Measurements from ENCODE around the gene ADM5.

Gene ADM5

DNA sequence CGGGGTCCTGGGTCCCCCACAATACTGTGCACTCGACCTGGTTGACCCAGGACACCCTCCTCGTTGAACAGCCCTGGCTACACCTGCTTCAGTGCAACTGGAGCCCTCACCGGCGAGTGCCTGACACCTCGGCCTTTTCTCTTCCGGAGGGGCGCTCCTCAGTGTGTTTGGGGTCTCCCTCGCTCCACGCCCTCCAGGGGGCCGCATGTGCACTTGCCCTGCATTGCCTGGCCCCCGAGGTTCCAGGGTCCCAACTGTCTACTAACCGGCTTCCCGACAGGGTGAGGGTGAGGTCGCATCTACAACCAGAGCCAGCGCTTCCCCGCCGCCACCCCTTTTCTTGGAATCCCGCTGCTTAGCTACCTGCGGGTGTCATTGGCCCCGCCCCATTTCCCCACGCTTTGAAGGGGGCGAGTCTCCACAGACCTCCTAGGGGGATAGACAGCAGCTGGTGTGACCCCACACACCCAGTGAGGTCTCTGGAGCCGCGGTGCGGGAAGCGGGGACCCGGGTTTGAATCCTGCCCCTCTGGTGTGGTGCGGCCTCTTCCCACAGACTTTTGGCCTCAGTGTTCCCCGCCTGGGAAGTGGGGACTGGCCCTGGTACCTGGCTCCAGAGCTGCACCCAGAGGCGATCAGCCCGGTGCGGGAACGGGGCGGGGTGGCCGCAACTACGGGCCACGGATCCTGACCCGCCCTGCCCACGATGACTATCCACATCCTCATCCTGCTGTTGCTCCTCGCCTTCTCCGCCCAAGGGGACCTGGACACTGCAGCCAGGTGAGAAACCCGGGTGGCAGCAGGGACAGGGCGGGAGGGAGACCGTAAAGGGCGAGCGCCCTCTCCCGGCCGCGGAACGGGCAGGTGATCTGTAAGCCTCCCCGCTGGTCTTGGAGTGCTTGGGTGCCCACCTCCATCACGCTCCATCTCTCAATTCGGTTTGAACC is at the start of gene ADM5:
Gene ADM5 (plus strand): TSS at position 462 of the 946 bp plus-strand sequence. CDS start 244 bp downstream, at position 706.
- Mint-ChIP-seq H3K36me3 (no peaks in the 10 kb centered on the region), H3K27ac (peak within 1 kb of the TSS; percentile 72), H3K9me3 (ENCODE audit: low read depth) (no peaks in the 10 kb centered on the region), H3K4me3 (peak within 1 kb of the TSS; percentile 87), H3K27me3 (peaks cover 2% of the 10 kb centered on the region), H3K4me1 (ENCODE audit: low read depth) (peaks cover 32% of the 10 kb centered on the region)

- H3K9me3 Mint-ChIP-seq (ENCODE audit: low read depth), result no peaks in the 10 kb centered on the region
Observed at GRCh38 chr19:49640113-49640898, 49.1 kb upstream of the ADM5 start, which contains the start of gene RRAS. TSS of gene RRAS (minus strand) at chr19:49640143. CDS start at chr19:49640098, 45 bp downstream.

DNA sequence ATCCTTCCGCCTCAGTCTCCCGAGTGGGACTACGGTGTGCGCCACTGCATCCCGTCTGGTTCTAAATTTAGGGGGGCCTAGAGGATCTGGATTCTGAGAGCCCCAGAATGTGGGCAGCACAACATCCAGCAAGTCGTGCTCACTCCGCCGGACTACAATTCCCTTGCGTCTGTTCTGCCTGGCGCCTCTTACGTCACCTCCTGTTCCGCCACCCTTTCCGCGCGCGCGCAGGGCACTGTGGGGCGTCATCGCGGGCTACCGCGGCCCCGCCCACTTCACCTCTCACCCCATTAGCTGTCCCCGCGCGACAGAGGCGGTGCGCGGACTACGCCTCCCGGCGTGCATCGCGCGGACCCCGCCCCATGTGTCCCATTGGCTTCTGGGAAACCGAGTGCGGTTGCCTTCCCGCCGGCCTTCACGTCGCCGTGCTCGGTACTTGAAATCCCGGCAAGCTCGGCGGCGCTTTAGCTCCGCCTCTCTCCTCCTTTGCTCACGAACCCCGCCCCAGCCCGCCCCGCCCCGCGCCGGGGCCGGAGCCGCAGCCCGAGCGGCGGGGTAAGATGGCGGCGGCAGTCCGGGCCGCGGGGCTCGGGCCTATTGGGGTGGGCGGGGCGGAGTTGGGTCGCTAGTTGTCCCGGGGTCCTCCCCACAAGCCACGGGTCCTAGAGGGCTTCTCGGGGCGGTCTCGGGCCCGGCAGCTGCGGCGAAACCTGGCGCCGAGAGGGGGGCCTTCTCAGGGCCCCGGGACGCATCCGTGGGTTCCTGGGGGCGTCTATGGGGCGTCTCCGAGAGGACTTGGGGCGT is 47.5 kb upstream of the ADM5 start, which contains the start of gene SCAF1:
Gene SCAF1 (plus strand): TSS at position 522 of the 804 bp plus-strand sequence. CDS start 2,818 bp downstream, outside the sequence.
- Mint-ChIP-seq H3K36me3 (no peaks in the 10 kb centered on the region), H3K4me3 (peak within 1 kb of the TSS; percentile 97), H3K4me1 (ENCODE audit: low read depth) (peaks cover 50% of the 10 kb centered on the region), H3K27ac (peak within 1 kb of the TSS; percentile 98), H3K9me3 (ENCODE audit: low read depth) (no peaks in the 10 kb centered on the region), H3K27me3 (no peaks in the 10 kb centered on the region)

More at GRCh38 chr19:49640113-49640898, 49.1 kb upstream of the ADM5 start, which contains the start of gene RRAS:
- Mint-ChIP-seq H3K27ac (peak within 1 kb of the TSS; percentile 98), H3K27me3 (no peaks in the 10 kb centered on the region), H3K4me3 (peak within 1 kb of the TSS; percentile 97), H3K4me1 (ENCODE audit: low read depth) (peaks cover 48% of the 10 kb centered on the region), H3K36me3 (no peaks in the 10 kb centered on the region)

DNA sequence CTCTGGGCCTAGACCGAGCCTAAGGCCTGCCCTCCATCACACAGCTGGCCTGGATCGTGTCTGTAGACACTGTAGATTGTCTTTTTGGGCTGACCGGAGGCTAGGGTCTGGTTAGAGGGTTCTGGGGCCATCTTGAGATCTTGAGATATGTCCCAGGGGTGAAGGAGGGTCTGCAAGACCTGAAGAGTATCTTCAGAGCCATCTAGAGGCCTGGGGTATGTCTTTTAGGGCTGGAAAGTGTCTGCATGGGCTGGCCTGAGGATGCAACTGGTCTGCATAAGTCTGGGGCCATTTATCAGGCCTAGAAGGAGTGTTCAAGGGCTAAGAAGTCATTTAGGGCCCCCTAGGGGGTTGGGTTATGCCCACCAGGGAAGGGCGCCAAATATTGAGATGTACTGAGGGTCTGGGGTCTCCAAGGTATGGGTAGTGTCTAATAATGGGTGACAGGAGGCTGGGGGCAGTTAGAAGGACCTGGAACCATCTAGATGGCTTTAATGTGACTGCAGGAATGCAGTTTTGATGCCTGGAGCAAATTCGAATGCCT is 46.8 kb upstream of the ADM5 start:
- Mint-ChIP-seq H3K36me3 (no peaks in the 10 kb centered on the region), H3K27me3 (no peaks in the 10 kb centered on the region), H3K4me1 (ENCODE audit: low read depth) (peaks cover 50% of the 10 kb centered on the region), H3K4me3 (peak overlapping the region; percentile 97), H3K27ac (peak overlapping the region; percentile 93), H3K9me3 (ENCODE audit: low read depth) (no peaks in the 10 kb centered on the region)

GRCh38 chr19:49643466-49643865 is 45.9 kb upstream of the ADM5 start:
- Mint-ChIP-seq H3K36me3 (no peaks in the 10 kb centered on the region), H3K27me3 (no peaks in the 10 kb centered on the region), H3K4me1 (ENCODE audit: low read depth) (peaks cover 44% of the 10 kb centered on the region), H3K9me3 (ENCODE audit: low read depth) (no peaks in the 10 kb centered on the region), H3K4me3 (peak overlapping the region; percentile 97), H3K27ac (peak overlapping the region; percentile 84)

DNA sequence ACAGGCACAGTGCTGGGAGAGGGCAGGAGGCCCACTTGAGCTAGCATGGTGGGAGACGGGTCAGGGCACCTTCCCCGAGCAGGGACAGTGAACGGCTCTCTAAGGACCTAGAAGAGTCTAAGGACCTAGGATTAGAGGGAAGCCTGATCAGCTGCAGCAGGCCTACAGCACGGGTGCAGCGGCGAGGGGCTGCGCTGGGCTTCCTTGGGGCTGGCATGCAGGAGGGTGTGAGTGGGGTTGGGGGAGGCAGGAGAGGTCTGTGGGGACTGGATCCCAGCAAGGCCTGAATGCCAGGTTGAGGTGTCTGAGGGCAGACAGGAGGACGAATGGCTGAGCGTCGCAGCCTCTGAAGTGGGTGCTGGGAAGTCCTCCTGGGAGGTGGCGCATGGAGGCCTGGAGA is 43.8 kb upstream of the ADM5 start:
- H3K36me3 Mint-ChIP-seq, result no peaks in the 10 kb centered on the region
- H3K9me3 Mint-ChIP-seq (ENCODE audit: low read depth), result no peaks in the 10 kb centered on the region
- no peaks in the 10 kb centered on the region for H3K27me3 Mint-ChIP-seq
- no peak overlapping the region for H3K27ac Mint-ChIP-seq
- no peak overlapping the region for H3K4me3 Mint-ChIP-seq
- H3K4me1 Mint-ChIP-seq (ENCODE audit: low read depth), result peaks cover 30% of the 10 kb centered on the region

DNA sequence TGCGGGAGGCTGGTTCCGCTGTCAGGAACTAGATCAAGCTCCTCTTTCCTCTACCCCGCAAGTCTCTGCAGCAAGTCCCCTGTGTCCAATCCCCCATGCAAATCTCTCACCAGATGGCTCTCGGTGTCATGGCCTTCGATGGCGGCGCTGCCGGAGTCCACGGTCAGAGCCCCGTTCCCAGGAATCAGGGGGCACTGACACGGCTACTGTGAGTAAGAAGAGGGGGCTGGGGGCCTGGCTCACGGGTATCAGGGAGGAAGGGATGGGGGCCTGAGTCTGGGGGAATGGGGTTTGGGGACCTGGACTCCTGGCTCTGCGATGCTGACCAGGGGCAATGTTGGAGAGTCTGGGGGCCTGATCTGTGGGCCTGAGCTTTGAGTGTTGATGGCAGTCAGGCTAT is 43.4 kb upstream of the ADM5 start:
- no peak overlapping the region for H3K4me3 Mint-ChIP-seq
- no peak overlapping the region for H3K27ac Mint-ChIP-seq
- peaks cover 27% of the 10 kb centered on the region for H3K4me1 Mint-ChIP-seq (ENCODE audit: low read depth)
- no peaks in the 10 kb centered on the region for H3K27me3 Mint-ChIP-seq
- no peaks in the 10 kb centered on the region for H3K36me3 Mint-ChIP-seq
- no peaks in the 10 kb centered on the region for H3K9me3 Mint-ChIP-seq (ENCODE audit: low read depth)

DNA sequence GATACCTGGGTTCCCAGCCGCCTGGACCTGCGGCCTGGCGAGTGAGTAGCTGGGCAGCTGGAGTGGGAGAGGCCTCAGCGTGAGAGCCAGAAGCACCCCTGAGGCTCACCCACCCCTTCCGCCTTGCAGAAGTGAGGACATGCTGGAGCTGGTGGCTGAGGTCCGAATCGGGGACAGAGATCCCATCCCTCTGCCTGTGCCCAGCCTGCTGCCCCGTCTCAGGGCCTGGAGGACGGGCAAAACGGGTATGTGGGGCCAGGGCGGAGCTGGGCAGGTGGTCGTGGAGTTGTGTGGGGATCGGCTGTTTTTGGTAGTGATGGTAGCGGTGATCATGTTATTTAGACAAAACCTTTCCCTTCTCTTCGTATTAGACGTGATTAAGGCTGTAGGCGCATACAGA is 42.8 kb upstream of the ADM5 start:
- peaks cover 26% of the 10 kb centered on the region for H3K4me1 Mint-ChIP-seq (ENCODE audit: low read depth)
- no peak overlapping the region for H3K4me3 Mint-ChIP-seq
- no peaks in the 10 kb centered on the region for H3K36me3 Mint-ChIP-seq
- H3K9me3 Mint-ChIP-seq (ENCODE audit: low read depth), result no peaks in the 10 kb centered on the region
- H3K27me3 Mint-ChIP-seq, result no peaks in the 10 kb centered on the region
- H3K27ac Mint-ChIP-seq, result no peak overlapping the region

DNA sequence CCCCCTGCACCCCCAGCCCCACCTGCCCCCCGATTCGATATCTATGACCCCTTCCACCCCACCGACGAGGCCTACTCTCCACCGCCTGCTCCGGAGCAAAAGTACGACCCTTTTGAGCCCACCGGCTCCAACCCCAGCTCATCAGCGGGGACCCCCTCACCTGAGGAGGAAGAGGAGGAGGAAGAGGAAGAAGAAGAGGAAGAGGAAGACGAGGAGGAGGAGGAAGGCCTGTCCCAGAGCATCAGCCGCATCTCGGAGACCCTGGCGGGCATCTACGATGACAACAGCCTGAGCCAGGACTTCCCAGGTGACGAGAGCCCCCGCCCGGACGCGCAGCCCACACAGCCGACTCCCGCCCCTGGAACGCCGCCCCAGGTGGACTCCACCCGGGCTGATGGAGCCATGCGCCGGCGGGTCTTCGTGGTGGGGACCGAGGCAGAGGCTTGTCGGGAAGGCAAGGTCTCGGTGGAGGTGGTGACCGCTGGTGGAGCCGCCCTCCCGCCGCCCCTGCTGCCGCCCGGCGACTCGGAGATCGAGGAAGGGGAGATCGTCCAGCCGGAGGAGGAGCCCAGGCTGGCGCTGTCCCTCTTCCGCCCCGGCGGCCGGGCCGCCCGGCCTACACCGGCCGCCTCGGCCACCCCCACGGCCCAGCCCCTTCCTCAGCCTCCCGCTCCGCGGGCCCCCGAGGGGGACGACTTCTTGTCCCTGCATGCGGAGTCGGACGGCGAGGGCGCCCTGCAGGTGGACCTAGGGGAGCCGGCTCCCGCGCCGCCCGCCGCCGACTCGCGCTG is 38.2 kb upstream of the ADM5 start:
- H3K36me3 Mint-ChIP-seq, result no peaks in the 10 kb centered on the region
- H3K4me3 Mint-ChIP-seq, result no peak overlapping the region
- no peak overlapping the region for H3K27ac Mint-ChIP-seq
- H3K27me3 Mint-ChIP-seq, result no peaks in the 10 kb centered on the region
- H3K9me3 Mint-ChIP-seq (ENCODE audit: low read depth), result no peaks in the 10 kb centered on the region
- H3K4me1 Mint-ChIP-seq (ENCODE audit: low read depth), result no peaks in the 10 kb centered on the region

- Mint-ChIP-seq H3K27me3 (no peaks in the 10 kb centered on the region), H3K4me1 (ENCODE audit: low read depth) (no peaks in the 10 kb centered on the region), H3K27ac (no peak overlapping the region), H3K4me3 (no peak overlapping the region), H3K36me3 (no peaks in the 10 kb centered on the region), H3K9me3 (ENCODE audit: low read depth) (no peaks in the 10 kb centered on the region)
Observed at GRCh38 chr19:49651820-49652550, 37.4 kb upstream of the ADM5 start.

DNA sequence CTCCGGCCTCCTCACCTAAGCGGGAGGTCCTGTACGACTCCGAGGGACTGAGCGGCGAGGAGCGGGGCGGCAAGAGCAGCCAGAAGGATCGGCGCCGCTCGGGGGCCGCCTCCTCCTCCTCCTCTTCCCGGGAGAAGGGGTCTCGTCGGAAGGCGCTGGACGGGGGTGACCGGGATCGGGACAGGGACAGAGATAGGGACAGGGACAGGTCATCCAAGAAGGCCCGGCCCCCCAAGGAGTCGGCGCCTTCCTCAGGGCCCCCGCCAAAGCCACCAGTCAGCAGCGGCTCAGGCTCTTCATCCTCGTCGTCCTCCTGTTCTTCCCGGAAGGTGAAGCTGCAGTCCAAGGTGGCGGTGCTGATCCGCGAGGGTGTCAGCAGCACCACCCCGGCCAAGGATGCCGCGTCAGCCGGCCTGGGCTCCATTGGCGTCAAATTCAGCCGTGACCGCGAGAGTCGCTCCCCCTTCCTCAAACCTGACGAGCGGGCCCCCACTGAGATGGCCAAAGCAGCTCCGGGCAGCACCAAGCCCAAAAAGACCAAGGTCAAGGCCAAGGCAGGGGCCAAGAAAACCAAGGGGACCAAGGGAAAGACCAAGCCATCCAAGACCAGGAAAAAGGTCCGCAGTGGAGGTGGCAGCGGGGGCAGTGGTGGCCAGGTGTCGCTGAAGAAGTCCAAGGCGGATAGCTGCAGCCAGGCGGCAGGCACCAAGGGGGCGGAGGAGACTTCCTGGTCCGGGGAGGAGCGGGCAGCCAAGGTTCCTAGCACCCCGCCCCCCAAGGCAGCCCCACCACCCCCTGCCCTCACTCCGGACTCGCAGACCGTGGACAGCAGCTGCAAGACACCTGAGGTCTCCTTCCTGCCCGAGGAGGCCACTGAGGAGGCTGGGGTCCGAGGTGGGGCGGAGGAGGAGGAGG is 36.6 kb upstream of the ADM5 start:
- Mint-ChIP-seq H3K4me3 (no peak overlapping the region), H3K4me1 (ENCODE audit: low read depth) (no peaks in the 10 kb centered on the region), H3K36me3 (no peaks in the 10 kb centered on the region), H3K27me3 (no peaks in the 10 kb centered on the region), H3K9me3 (ENCODE audit: low read depth) (no peaks in the 10 kb centered on the region), H3K27ac (no peak overlapping the region)

- no peaks in the 10 kb centered on the region for H3K27me3 Mint-ChIP-seq
- no peaks in the 10 kb centered on the region for H3K4me1 Mint-ChIP-seq (ENCODE audit: low read depth)
- no peaks in the 10 kb centered on the region for H3K9me3 Mint-ChIP-seq (ENCODE audit: low read depth)
- H3K36me3 Mint-ChIP-seq, result no peaks in the 10 kb centered on the region
- no peak overlapping the region for H3K4me3 Mint-ChIP-seq
- H3K27ac Mint-ChIP-seq, result no peak overlapping the region
Observed at GRCh38 chr19:49653466-49653806, 36.0 kb upstream of the ADM5 start.
